Astrocyte (in vitro differentiated cells and primary cell): ENCODE results near the gene OR10Z1. TPM values are rescaled to one million over a fixed set of nuclear protein-coding genes. Genes with fewer than 3 reads are reported as not detected.

Source experiments
- DNase-seq: peaks from one replicate; pipeline ENCODE4 v3.0.0-alpha.2; 2010; ENCODE audit warnings: low read depth
- FAIRE-seq: peaks from 2 replicates; lab custom pipeline; 2011; peaks lifted over from hg19 to GRCh38; lab: Jason Lieb, UNC
- H2AFZ ChIP-seq: 2 replicates; pipeline ENCODE4 v1.6.0; 2012; ENCODE audit warnings: low read depth, low read length, inconsistent platforms
- H3K27ac ChIP-seq: 2 replicates; pipeline ENCODE4 v1.5.1; 2011; ENCODE audit warnings: low read depth, low read length, inconsistent platforms
- H3K27me3 ChIP-seq: 2 replicates; pipeline ENCODE4 v1.6.0; 2011; ENCODE audit warnings: low read length, inconsistent platforms; ENCODE audit not compliant: insufficient read depth
- H3K36me3 ChIP-seq: 2 replicates; pipeline ENCODE4 v1.5.1; 2011; ENCODE audit warnings: low read length, inconsistent platforms; ENCODE audit not compliant: insufficient read depth
- H3K4me1 ChIP-seq: 2 replicates; pipeline ENCODE4 v1.5.1; 2011; ENCODE audit warnings: low read length, inconsistent platforms; ENCODE audit not compliant: insufficient read depth
- H3K4me2 ChIP-seq: 2 replicates; pipeline ENCODE4 v1.6.0; 2012; ENCODE audit warnings: low read length, inconsistent platforms
- H3K4me3 ChIP-seq: 2 replicates; pipeline ENCODE4 v1.5.1; 2011; ENCODE audit warnings: low read depth, mild to moderate bottlenecking, low read length, inconsistent platforms; ENCODE audit not compliant: insufficient read depth
- H3K79me2 ChIP-seq: 2 replicates; pipeline ENCODE4 v1.6.0; 2012; ENCODE audit warnings: mild to moderate bottlenecking, low read length, inconsistent platforms; ENCODE audit not compliant: insufficient read depth
- H3K9ac ChIP-seq: 2 replicates; pipeline ENCODE4 v1.6.0; 2012; ENCODE audit warnings: mild to moderate bottlenecking, low read length, inconsistent platforms
- H3K9me3 ChIP-seq: 2 replicates; pipeline ENCODE4 v1.5.1; 2012; ENCODE audit warnings: low read depth, mild to moderate bottlenecking, low read length, inconsistent platforms; ENCODE audit not compliant: insufficient read depth
- H4K20me1 ChIP-seq: 2 replicates; pipeline ENCODE4 v1.6.0; 2012; ENCODE audit warnings: low read length, inconsistent platforms; ENCODE audit not compliant: insufficient read depth
- H3K27ac Mint-ChIP-seq: one replicate; pipeline ENCODE4 v1.8.0; 2021; ENCODE audit warnings: mild to moderate bottlenecking, mixed read lengths; ENCODE audit not compliant: unreplicated experiment
- H3K27me3 Mint-ChIP-seq: one replicate; pipeline ENCODE4 v1.8.0; 2021; ENCODE audit warnings: low read depth, mixed read lengths; ENCODE audit not compliant: unreplicated experiment
- H3K36me3 Mint-ChIP-seq: one replicate; pipeline ENCODE4 v1.8.0; 2021; ENCODE audit warnings: low read depth, mixed read lengths; ENCODE audit not compliant: unreplicated experiment
- H3K4me1 Mint-ChIP-seq: one replicate; pipeline ENCODE4 v1.8.0; 2021; ENCODE audit warnings: low read depth, mixed read lengths; ENCODE audit not compliant: unreplicated experiment
- H3K4me3 Mint-ChIP-seq: one replicate; pipeline ENCODE4 v1.8.0; 2021; ENCODE audit warnings: mild to moderate bottlenecking, moderate library complexity, mixed read lengths; ENCODE audit not compliant: unreplicated experiment
- H3K9me3 Mint-ChIP-seq: one replicate; pipeline ENCODE4 v1.8.0; 2021; ENCODE audit warnings: mild to moderate bottlenecking, mixed read lengths; ENCODE audit not compliant: unreplicated experiment
- EZH2 ChIP-seq: IDR thresholded peaks from 2 replicates; pipeline ENCODE4 v1.6.1; 2012; ENCODE audit warnings: mild to moderate bottlenecking, low read length, inconsistent platforms; ENCODE audit not compliant: insufficient read depth
- total RNA-seq: library from RNA; stranded (reverse); gene quantifications from 2 replicates; pipeline ENCODE4 v1.2.1, GENCODE V29; 2021
- TF ChIP-seq, protein P1 (sequence below): IDR thresholded peaks from 2 replicates; pipeline ENCODE4 v1.5.1; 2011; ENCODE audit warnings: low read depth, mild to moderate bottlenecking, inconsistent platforms, low read length, moderate library complexity; ENCODE audit not compliant: insufficient read depth

The OR10Z1 gene
- total RNA-seq, 1 donor from 2014 or later, result not detected

DNA sequence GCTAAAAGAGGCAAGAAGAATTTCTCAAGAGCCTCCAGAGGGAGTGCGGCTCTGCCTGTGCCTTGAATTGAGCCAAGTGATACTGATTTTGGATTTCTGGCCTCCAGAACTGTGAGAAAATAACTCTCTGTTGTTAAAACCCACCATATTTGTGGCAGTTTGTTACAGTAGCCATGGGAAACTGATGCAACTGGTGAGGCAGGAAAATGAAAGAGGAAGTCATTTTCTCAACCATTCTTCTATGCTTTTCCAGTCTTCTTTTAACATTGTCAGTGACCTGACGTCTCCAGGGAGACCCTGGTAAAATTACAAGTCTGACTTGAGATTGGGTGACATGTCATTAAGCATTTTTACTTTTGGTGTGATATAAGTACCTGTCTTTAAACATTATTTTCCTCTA lies 40.5 kb upstream of the OR10Z1 start:
- Histone ChIP-seq H3K9ac (no peak overlapping the region), H3K27ac (no peak overlapping the region), H3K4me3 (no peak overlapping the region), H3K36me3 (no peaks in the 10 kb centered on the region), H3K27me3 (no peaks in the 10 kb centered on the region), H3K4me1 (no peaks in the 10 kb centered on the region), H3K79me2 (no peaks in the 10 kb centered on the region), H4K20me1 (no peaks in the 10 kb centered on the region), H2AFZ (no peak overlapping the region), H3K9me3 (peaks cover 3% of the 10 kb centered on the region), H3K4me2 (no peak overlapping the region)
- Mint-ChIP-seq H3K27me3 (no peaks in the 10 kb centered on the region), H3K27ac (no peak overlapping the region), H3K36me3 (no peaks in the 10 kb centered on the region), H3K4me3 (no peak overlapping the region), H3K9me3 (no peaks in the 10 kb centered on the region), H3K4me1 (peaks cover 8% of the 10 kb centered on the region)
- FAIRE-seq (no peak), DNase-seq (no peak)
- no peak for TF ChIP-seq EZH2
- TF ChIP-seq, protein P1, sequence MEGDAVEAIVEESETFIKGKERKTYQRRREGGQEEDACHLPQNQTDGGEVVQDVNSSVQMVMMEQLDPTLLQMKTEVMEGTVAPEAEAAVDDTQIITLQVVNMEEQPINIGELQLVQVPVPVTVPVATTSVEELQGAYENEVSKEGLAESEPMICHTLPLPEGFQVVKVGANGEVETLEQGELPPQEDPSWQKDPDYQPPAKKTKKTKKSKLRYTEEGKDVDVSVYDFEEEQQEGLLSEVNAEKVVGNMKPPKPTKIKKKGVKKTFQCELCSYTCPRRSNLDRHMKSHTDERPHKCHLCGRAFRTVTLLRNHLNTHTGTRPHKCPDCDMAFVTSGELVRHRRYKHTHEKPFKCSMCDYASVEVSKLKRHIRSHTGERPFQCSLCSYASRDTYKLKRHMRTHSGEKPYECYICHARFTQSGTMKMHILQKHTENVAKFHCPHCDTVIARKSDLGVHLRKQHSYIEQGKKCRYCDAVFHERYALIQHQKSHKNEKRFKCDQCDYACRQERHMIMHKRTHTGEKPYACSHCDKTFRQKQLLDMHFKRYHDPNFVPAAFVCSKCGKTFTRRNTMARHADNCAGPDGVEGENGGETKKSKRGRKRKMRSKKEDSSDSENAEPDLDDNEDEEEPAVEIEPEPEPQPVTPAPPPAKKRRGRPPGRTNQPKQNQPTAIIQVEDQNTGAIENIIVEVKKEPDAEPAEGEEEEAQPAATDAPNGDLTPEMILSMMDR, result no peak

DNA sequence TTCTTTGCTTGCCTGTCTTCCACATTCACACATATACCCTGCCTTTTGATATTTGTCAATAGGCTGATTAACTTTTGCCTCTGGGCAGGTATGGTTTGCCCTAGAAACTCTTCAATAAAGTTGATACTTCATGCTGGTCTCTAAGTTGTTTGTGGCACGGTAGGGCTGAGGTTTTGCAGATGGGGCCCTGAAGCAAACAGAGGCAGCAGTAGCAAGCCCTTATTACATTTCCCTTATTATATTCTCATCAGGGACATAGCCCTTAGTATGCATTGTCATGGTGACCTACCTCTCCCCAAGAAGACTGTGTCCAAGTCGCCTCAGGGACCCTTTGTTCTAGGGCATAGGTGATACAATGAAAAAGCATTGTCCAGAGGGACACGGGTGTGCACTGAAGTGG lies 34.6 kb upstream of the OR10Z1 start, which contains the start of gene OR6P1:
OR6P1 (minus strand) TSS at position 101 of the 400 bp plus-strand sequence. CDS start 6,976 bp downstream, outside the sequence.
- Mint-ChIP-seq H3K27ac (no peak within 1 kb of the TSS), H3K4me1 (no peaks in the 10 kb centered on the region), H3K4me3 (no peak within 1 kb of the TSS), H3K27me3 (no peaks in the 10 kb centered on the region), H3K36me3 (no peaks in the 10 kb centered on the region), H3K9me3 (no peaks in the 10 kb centered on the region)
- Histone ChIP-seq H3K4me3 (no peak within 1 kb of the TSS), H3K79me2 (no peaks in the 10 kb centered on the region), H3K4me1 (no peaks in the 10 kb centered on the region), H2AFZ (no peak within 1 kb of the TSS), H3K27me3 (no peaks in the 10 kb centered on the region), H3K9ac (no peak within 1 kb of the TSS), H3K27ac (no peak within 1 kb of the TSS), H3K36me3 (no peaks in the 10 kb centered on the region), H3K9me3 (no peaks in the 10 kb centered on the region), H3K4me2 (no peak within 1 kb of the TSS), H4K20me1 (no peaks in the 10 kb centered on the region)
- FAIRE-seq (no peak), DNase-seq (no peak)
- TF ChIP-seq, protein P1, result no peak
- TF ChIP-seq EZH2, result no peak

DNA sequence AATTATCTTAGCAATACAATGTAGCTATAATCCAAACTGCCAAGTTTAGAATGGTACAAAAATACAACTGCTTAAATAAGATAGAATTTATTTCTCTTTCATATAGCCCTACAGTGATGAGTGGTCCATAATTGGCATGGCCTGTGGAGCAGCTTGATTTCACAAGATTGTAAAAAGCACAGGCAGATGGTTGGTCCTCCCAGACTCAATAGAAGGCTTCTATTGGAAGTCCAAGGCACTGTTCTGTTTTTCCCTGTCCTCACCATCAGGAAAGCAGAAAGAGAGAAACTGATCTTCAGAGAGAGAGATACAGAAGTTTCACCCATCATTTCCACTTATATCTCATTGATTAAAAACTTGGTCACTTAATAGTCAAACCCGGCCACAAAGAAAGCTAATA lies 32.8 kb upstream of the OR10Z1 start:
- Histone ChIP-seq H3K36me3 (no peaks in the 10 kb centered on the region), H2AFZ (no peak overlapping the region), H3K27ac (no peak overlapping the region), H3K4me1 (no peaks in the 10 kb centered on the region), H3K9me3 (no peaks in the 10 kb centered on the region), H3K4me3 (no peak overlapping the region), H4K20me1 (no peaks in the 10 kb centered on the region), H3K27me3 (no peaks in the 10 kb centered on the region), H3K4me2 (no peak overlapping the region), H3K9ac (no peak overlapping the region), H3K79me2 (no peaks in the 10 kb centered on the region)
- Mint-ChIP-seq H3K27ac (no peak overlapping the region), H3K36me3 (no peaks in the 10 kb centered on the region), H3K4me1 (no peaks in the 10 kb centered on the region), H3K27me3 (no peaks in the 10 kb centered on the region), H3K4me3 (no peak overlapping the region), H3K9me3 (no peaks in the 10 kb centered on the region)
- FAIRE-seq (no peak), DNase-seq (no peak)
- TF ChIP-seq, protein P1, result no peak
- no peak for TF ChIP-seq EZH2
